ENCODE data around the gene BSDC1. TPM values are rescaled to one million over a fixed set of nuclear protein-coding genes. Genes with fewer than 3 reads are reported as not detected.
"Not testable (repeated sequence)": the region's sequence is repeated elsewhere in the genome, so short reads cannot be mapped to it uniquely, and the experiment has no call there.

BSDC1 gene, protein sequence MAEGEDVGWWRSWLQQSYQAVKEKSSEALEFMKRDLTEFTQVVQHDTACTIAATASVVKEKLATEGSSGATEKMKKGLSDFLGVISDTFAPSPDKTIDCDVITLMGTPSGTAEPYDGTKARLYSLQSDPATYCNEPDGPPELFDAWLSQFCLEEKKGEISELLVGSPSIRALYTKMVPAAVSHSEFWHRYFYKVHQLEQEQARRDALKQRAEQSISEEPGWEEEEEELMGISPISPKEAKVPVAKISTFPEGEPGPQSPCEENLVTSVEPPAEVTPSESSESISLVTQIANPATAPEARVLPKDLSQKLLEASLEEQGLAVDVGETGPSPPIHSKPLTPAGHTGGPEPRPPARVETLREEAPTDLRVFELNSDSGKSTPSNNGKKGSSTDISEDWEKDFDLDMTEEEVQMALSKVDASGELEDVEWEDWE
- 10 to 100 TPM; 34.3 to 43.8 (median 40.0) TPM for polyA plus RNA-seq (ENCODE audit: insufficient read length in 10 of 10)
- long read RNA-seq, donor 1, partial matches to known transcripts = 0 of 3 reads
- long read RNA-seq, donor 1, other reads (novel, unspliced or antisense) = 0 of 3 reads
- long read RNA-seq, donor 2, partial matches to known transcripts = 0 of 1 reads
- long read RNA-seq, donor 2, other reads (novel, unspliced or antisense) = 0 of 1 reads
- long read RNA-seq, donor 3 = 0 reads
- long read RNA-seq, donor 4, partial matches to known transcripts = 0 of 2 reads
- long read RNA-seq, donor 4, other reads (novel, unspliced or antisense) = 0 of 2 reads
- long read RNA-seq, donor 5, partial matches to known transcripts = 0 of 3 reads
- long read RNA-seq, donor 5, other reads (novel, unspliced or antisense) = 0 of 3 reads
- long read RNA-seq, donor 6, transcript BSDC1-206 (11 exons, 2,846 nt) = major isoform, 10 of 11 reads
- long read RNA-seq, donor 6, partial matches to known transcripts = 0 of 11 reads
- long read RNA-seq, donor 6, other reads (novel, unspliced or antisense) = 0 of 11 reads
- long read RNA-seq, donor 7, partial matches to known transcripts = 0 of 4 reads
- long read RNA-seq, donor 7, other reads (novel, unspliced or antisense) = 0 of 4 reads
- long read RNA-seq, donor 8, partial matches to known transcripts = 0 of 1 reads
- long read RNA-seq, donor 8, other reads (novel, unspliced or antisense) = 0 of 1 reads
- long read RNA-seq, donor 9, partial matches to known transcripts = 0 of 1 reads
- long read RNA-seq, donor 9, other reads (novel, unspliced or antisense) = 0 of 1 reads

DNA sequence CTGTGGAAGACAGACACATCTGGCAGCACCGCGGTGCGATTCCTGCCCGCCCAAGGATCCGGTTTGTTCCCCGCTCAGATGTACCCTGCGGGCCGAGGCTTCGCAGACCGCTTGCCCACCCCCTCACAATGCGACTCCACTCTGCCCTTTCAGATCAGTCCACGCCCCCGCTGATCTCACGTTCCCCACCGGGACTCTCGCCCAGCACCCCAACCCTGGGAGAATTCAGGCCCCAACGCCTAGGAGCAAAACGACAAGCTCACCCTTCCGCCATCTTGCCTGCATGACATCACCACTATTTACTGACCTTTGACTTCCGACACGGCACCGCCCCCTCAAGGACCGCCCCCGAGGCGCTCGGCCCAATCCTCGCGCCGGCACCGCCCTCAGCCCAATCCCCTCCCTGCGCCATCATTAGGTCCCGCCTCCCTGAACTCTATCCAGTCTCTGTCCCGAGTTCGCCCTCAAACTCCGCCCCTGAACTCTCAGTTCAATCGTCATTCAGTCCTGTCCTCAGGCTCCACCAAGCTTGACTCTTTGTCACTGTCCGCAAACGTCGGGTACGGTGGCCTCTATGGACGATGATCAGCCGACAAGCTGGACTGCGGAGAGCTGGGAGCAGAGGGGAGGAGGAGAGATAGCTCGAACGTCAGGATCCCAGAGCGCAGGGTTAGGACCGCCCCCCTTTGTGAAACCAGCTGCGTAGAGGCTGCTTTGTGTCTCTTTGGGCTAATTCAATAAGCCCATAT lies at the start of gene BSDC1:
BSDC1 (minus strand) TSS at position 301 of the 749 bp plus-strand sequence; CDS start at position 274, 27 bp downstream.
- peak; percentile 99 for DNase-seq

DNA sequence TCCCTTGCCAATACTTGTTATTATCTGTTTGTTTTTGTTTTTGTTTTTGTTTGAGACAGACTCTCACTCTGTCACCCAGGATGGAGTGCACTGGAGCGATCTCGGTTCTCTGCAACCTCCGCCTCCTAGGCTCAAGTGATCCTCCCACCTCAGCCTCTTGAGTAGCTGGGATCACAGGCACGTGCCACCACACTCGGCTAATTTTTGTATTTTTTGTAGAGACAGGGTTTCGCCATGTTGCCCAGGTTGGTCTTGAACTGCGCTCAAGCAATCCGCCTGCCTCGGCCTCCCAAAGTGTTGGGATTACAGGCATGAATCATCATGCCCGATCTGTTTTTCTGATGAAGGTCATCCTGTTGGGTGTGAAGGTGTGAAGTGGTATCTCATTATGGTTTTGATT lies 47.2 kb upstream of the BSDC1 start:
- DNase-seq = not testable (repeated sequence)

DNA sequence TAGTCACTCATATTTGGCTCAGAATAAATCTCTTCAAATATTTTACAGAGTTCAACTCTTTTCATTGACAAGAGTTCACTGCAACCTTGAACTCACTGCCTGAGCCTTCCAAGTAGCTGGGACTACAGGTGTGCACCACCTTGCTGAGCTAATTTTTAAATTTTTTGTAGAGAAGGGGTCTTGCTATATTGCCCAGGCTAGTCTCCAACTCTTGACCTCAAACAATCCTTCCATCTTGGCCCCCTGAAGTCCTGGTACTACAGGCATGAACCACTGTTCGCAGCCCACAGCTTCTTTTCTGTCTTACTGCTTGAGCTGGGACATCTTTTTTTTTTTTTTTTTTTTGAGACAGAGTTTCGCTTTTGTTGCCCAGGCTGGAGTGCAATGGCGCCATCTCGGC lies 44.5 kb upstream of the BSDC1 start:
- DNase-seq = not testable (repeated sequence)

DNA sequence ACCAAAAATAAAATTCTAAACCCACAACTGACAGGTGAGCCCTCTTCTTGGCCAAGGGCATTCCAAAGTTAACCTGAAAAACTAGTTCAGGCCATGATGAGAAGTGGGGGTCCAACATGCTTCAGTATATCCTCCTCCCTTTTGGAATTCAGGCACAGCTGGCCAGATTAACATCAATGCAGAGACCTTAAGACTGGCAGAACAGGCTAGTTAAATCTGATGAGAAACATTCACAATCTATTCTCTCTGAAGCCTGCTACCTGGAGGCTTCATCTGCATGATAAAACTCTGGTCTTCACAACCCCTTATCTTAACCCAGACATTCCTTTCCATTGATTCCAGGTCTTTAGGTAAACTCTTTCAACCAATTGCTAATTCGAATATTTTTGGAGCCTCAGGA lies 43.9 kb upstream of the BSDC1 start:
- DNase-seq = no peak

DNA sequence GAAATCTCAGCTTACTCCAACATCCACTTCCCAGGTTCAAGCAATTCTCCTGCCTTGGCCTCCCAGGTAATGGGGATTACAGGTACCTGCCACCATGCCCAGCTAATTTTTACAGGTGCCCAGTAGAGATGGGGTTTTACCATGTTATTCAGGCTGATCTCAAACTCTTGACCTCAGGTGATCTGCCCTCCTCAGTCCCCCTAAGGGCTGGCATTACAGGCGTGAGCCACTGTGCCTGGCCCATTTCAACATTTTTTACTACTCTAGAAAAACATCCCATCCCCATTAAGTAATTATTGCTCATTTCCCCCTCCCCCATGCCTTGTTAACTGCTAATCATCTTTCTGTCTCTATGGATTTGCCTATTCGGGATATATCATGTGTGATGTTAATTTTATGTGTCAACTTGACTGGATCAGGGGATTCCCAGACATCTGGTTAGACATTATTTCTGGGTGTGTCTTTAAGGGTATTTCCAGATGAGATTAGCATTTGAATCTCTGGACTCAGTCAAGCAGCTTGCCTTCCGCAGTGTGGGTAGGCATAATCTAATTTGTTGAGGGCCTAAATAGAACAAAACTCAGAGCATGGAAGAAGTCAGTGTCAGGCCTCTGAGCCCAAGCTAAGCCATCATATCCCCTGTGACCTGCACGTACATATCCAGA lies 37.6 kb upstream of the BSDC1 start:
- DNase-seq = no peak

DNA sequence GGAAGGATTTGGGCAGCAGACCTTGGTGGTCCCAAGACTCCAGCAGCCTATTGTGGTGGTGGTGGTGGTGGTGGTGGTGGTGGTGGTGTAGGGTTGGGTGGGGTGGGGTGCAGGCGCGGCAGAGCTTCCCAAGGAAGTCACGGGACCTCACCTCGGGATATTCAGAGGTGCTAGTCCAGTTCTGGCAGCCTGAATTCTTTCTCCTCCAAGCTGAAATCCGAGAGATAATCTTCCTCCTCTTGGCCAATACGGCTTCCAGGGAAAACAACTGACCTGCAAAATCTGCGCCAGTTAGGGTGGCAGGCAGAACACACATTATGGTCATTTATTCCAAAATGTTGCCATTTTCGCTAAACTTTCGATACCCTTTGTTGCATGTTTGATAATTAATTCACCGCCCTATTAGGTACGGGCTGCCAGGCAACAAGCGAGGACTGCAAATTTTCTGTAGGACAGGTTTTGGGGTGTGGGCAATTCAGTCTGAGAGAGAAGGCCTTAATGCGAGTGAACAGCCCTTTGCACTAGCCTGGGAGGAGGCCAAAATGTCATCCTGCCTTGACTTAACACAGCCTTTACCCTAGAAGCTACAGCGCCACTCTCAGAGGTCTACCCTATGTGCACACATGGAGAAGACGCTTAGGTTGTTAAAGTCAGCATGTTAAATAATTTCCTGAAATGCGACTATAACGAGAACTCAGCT lies 33.2 kb upstream of the BSDC1 start:
- DNase-seq = no peak

DNA sequence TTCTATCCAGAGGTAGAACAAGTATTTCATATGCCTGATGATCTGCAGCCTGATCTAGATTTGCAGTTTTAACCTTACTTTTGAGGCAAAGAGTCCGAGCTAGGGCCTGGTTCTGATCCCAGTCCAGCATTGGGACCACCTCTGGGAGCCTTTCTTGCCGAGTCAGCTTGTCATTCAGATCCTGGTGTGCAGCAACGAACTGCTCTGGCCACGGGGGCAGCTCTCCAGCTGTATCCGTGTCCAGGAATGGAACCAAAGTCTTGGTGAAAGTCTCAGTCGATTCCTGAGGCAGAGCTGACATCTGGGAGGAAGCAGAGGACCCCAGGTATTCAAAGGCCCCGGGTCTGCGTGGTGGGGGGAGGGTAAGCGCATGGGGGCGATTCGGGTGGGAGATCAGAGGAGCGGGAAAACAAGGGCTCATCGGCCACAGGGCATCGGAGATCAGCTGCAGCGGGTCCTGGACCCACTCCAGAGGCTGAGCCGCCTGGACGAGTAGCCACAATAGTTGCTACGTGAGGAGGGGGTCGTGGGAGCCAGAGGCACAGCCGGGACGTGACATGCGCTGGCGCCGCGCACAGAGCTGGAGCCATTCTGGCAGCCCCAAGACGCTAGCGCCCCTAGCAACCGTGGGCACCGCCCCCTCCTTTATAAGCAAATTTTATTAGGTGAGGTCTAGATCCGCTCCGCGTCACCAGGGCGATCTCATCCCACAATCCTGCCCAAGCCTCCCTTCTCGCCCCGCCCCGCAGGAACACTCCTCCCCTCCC lies 32.4 kb upstream of the BSDC1 start:
- peak in 2 of 3 donors; percentile 15 to 42 for DNase-seq

DNA sequence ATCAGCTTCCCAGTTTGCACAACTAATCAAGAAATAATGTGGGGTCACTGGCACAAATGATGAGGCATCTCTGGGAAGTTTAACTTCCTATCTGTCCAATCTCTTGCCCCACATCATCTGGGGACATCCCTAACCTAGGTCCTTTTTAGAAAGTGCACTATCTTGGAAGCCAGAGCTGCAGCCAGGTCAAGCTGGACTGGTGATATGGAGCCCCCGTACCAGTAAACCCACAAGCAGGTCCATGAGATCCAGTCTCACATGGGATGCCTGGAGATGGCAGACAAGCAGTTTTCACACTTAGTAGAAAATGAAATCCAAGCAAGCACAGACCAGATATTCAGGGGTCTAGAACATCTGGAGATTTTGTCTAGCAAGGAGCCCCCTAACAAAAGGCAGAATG lies 27.5 kb upstream of the BSDC1 start:
- no peak for DNase-seq

DNA sequence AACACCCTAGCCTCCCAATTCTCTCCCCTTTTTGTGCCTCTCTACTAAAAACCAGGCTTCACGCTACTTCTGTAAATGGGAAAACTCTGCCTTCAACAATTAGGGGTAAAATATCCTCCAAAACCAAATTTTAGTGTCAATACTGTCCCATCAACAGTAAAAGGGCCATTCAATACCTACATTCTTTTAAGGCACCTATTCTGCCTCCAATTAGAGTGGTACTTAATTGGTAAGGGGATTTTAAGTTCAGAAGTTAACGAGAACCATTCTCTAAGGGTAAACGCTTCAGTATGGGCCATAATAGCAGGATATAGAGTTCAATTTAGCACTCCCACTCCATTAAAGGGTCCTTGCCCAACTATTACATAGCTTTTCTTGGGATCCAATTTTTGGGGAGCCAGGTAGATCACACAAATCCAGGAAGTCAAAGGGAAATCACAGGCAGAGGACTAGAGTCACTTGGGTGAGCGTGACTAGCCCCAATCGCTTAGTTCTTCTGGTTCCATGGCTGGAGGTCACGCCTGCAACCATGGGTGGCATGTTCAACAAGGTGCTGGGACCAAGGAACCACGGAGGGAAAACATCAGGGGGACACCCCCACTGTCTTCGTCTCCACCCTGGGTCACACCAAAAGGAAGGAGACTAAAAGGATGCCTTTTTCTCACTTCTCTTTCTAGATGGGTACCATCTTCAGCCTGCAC lies 20.1 kb upstream of the BSDC1 start:
- DNase-seq = no peak

DNA sequence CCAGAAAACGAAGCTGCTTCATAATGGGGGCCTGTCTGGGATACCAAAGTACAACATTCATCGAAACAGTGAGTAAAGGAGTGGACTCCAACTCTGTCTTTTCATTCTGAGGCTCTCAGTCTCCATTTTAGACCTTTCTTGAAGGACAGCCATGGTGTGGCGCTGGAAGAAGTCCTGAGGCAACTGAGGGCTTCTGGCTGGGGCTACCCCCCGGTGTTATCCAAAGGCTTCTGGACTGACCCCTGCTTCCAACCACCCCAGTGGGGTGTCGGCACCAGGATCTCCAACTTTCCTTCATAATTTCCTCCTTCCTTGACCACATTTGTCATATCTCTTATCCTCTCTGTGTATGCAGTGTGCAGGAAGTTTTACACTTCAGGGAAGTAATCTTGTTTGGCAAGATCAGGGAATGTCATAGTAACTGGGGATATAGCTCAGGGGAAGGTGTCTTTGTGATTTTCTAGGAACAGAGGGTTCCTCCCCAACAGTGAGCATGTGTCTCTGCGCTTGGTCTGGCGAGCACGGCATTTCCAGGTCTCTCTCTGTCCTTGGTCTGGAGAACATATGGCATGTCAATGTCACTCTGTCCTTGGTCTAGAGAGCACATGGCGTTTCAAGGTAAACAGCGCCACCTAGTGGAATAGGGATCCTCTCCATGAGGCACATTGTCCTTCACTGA lies 19.4 kb upstream of the BSDC1 start:
- peak in 2 of 3 donors; percentile 25 to 46 for DNase-seq

DNA sequence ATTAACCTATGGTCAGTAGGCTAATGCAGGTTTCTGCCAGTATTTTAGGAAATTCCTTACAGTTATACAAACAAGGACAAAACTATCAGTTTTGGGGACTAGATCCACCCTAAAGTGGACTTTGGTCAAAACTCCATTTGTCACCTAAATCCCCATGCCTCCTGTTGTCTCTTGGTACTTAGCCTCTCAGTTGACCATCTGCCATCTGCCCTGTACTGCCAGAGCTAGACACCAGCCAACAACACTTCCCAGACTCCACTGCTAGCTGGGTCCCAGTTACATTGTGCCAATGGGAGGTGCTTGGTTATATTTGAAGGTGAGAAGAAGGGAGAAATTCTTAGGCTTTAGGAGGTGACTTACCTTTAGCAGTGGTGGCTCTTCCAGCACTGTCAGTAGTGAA lies 17.0 kb upstream of the BSDC1 start:
- no peak for DNase-seq

DNA sequence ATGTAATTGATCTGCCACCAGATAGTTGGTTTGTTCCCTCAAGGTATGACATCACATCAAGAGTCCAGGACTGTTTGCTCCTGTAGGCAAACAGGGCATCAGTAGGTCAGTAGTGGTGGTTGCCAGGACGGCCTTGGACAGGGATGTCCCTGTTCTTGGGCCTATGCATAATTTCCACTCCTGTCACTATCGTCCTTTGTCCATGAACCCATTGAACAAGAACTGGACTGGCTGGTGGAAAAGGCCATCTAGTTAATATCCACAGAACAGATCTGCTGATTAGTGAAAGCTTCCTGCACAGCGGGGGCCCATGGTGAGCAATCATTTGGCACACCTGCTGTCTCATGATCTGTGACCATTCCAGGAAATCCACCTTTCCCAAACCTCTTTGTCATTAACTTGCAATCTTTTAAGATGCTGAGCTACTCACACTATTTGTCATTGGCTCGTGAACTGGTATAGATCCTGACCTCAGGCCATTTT lies 12.4 kb upstream of the BSDC1 start:
- no peak for DNase-seq

DNA sequence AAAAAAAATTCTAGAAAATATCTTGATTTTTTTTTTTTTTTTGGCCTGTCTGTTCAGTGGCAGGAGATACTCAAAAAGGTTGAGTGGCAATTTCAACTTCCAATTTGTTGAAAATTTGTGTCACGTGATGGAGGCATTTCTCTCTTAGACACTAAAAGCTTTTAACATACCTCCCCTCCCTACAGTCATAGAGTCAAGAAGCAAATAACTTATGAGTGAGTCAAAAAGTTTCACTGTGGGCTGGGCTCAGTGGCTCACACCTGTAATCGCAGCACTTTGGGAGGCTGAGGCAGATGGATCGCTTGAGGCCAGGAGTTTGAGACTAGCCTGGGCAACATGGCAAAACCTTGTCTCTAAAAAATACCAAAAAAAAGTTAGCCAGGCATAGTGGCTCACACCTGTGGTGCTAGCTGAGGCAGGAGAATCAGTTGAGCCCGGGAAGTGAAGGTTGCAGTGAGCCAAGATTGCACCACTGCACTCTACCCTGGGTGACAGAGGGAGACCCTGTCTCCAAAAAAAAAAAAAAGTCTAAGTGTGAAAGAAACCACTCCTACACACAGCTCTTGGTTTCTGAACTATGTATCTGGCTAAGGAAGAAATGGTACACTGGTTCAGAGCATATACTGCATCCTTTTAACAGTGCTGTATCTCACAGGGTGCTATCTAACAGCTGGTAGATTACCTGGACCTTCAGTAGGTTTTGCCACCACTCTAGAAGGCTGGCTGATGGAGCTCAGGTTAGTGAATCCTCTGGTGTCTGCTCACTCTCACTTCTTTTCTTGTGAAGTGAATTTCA lies 11.6 kb upstream of the BSDC1 start:
- DNase-seq = no peak

DNA sequence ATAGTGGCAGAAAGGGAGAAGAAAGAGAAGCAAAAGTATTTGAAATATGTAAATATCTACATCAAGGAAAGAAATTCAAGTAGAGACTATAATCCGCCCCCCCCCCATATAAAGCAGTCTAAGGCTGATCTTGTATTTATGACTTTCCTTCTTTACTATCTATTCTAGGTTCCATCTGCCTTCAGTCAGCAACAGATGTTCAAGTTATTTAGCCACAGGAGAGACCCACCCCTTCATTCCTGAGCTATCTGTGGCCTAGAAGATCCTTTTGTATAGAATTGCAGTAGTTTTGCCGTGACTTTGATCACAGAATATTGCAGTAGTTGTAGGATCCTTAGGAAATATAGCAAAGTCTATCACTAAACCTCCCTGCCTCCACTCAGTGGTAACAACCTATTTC lies 10.7 kb upstream of the BSDC1 start:
- no peak for DNase-seq

DNA sequence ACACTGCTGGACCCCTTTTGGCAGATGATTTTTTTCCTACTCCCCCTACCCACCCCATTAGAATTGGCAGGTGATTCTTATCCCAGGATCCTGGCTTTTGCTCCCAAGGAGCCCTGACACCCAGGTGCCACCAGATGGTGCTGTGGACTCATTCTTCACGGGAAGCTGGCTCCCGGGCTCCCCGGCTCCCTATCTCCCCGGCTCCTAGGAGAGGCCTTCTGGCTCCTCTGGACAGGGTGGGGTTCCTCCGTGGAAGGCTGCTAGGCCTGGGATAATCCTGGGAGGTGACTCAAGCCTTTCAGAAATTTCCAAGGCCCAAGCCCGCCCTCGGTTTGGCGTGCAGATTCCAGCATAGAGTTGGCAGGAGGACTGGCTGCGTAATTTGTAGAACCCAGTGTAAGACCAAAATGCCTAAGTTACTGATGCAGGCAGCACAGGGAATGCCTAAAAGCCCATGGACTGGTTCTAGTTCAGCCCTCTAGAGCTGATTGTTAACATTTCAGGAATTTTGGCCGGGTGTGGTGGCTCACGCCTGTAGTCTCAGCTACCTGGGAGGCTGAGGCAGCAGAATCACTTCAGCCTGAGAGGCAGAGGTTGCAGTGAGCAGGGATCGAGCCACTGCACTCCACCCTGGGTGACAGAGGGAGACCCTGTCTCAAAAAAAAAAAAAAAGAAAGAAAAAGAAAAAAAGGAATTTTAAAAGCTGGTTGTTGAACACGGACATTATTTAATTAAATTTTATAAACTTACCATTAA lies 6.8 kb upstream of the BSDC1 start:
- DNase-seq = peak; percentile 78 to 90 (median 82)

DNA sequence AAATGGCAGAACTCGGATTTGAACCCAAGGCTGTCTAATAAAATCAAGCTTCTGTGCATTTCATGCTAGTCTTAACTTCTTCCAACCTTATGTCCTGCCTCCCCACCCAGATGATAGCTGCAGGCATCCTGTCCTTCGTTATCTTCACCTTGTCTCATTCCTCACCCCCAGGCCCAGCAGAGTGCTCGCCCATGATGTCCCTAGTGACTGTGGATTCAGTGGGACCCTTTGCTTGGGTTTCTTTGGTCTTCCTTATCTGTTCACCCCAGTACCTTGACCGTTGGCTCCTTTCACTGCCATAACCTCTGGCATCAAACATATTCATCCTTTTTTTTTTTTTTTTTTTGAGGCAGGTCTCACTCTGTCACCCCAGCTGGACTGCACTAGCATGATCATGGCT lies 5.6 kb upstream of the BSDC1 start:
- no peak for DNase-seq

Measured in muscle of back (tissue), 13 donors.